Amygdala (tissue), 56 donors: ENCODE measurements around the gene CXCL1.

Source experiments
- DNase-seq, 56 donors: peaks; one replicate each; lab custom pipeline; 2025; lab: John Stamatoyannopoulos, UW

Gene CXCL1

GRCh38 chr4:73850261-73850970 lies 18.8 kb upstream of the CXCL1 start:
- DNase-seq = no peak

GRCh38 chr4:73851293-73851692 lies 17.9 kb upstream of the CXCL1 start:
- DNase-seq = no peak

- no peak for DNase-seq
Measured at GRCh38 chr4:73852771-73853170, 16.4 kb upstream of the CXCL1 start.

GRCh38 chr4:73853246-73853704 lies 15.9 kb upstream of the CXCL1 start, which contains the start of gene PF4V1:
TSS of gene PF4V1 (plus strand) at chr4:73853296. CDS start at chr4:73853363, 67 bp downstream.
- peak in 1 of 56 donors; percentile 0 for DNase-seq

GRCh38 chr4:73853718-73854473 lies 15.3 kb upstream of the CXCL1 start:
- DNase-seq = no peak

- no peak for DNase-seq
Measured at GRCh38 chr4:73855406-73855805, 13.8 kb upstream of the CXCL1 start.

- no peak for DNase-seq
Measured at GRCh38 chr4:73856518-73856917, 12.7 kb upstream of the CXCL1 start.

- no peak for DNase-seq
Measured at GRCh38 chr4:73859614-73860088, 9.5 kb upstream of the CXCL1 start.

GRCh38 chr4:73860181-73860580 lies 9.0 kb upstream of the CXCL1 start:
- no peak for DNase-seq

- no peak for DNase-seq
Measured at GRCh38 chr4:73860917-73861316, 8.3 kb upstream of the CXCL1 start.

- DNase-seq = no peak
Measured at GRCh38 chr4:73862322-73862721, 6.9 kb upstream of the CXCL1 start.

GRCh38 chr4:73864365-73864764 lies 4.8 kb upstream of the CXCL1 start:
- DNase-seq = no peak

GRCh38 chr4:73864961-73865360 lies 4.2 kb upstream of the CXCL1 start:
- DNase-seq = no peak

- DNase-seq = no peak
Measured at GRCh38 chr4:73865431-73866096, 3.6 kb upstream of the CXCL1 start.

- DNase-seq = no peak
Measured at GRCh38 chr4:73866246-73866645, 2.9 kb upstream of the CXCL1 start.

- no peak for DNase-seq
Measured at GRCh38 chr4:73867783-73868182, 1.4 kb upstream of the CXCL1 start.

GRCh38 chr4:73868206-73869129 lies 725 bp upstream of the CXCL1 start:
- peak in 1 of 56 donors; percentile 4 for DNase-seq

- no peak for DNase-seq
Measured at GRCh38 chr4:73870260-73870659, 1.1 kb downstream of the CXCL1 start.

GRCh38 chr4:73870768-73871167 lies 1.6 kb downstream of the CXCL1 start:
- DNase-seq = no peak
